Activated T-helper 1 cell treated with anti-CD3 and anti-CD28 coated beads, Interleukin-12 subunit alpha, Interleukin-12 subunit beta, Interleukin-2, Interleukin-4 antibody, amounts not matched to agents 30 ng/mL and 10 ng/mL and 1 ng/mL, durations not matched to agents 14 hours and 24 hours and 36 hours (primary cell): ENCODE results near the gene IFT20. TPM values are rescaled to one million over a fixed set of nuclear protein-coding genes. Genes with fewer than 3 reads are reported as not detected.

ENCODE experiments used
- DNase-seq: peaks from one replicate; pipeline ENCODE4 v3.0.0; 2021; ENCODE audit warnings: low spot score
- H3K27ac Mint-ChIP-seq: one replicate; pipeline ENCODE4 v1.8.0; 2021; ENCODE audit warnings: mild to moderate bottlenecking, mixed read lengths
- H3K27me3 Mint-ChIP-seq: one replicate; pipeline ENCODE4 v1.8.0; 2022; ENCODE audit warnings: mild to moderate bottlenecking, moderate library complexity, mixed read lengths; ENCODE audit not compliant: insufficient read depth
- H3K36me3 Mint-ChIP-seq: one replicate; pipeline ENCODE4 v1.8.0; 2021; ENCODE audit warnings: low read depth, mixed read lengths
- H3K4me1 Mint-ChIP-seq: one replicate; pipeline ENCODE4 v1.8.0; 2021; ENCODE audit warnings: low read depth, mixed read lengths
- H3K4me3 Mint-ChIP-seq: one replicate; pipeline ENCODE4 v1.8.0; 2021; ENCODE audit warnings: mild to moderate bottlenecking, moderate library complexity, mixed read lengths
- H3K9me3 Mint-ChIP-seq: one replicate; pipeline ENCODE4 v1.8.0; 2021; ENCODE audit warnings: mixed read lengths
- intact Hi-C: fragments of 100-400 bp; cut with micrococcal nuclease; formaldehyde crosslinking; loops from one replicate; pipeline ENCODE4 v1.15.1; 2024
- total RNA-seq: library from RNA; stranded (reverse); gene quantifications from 2 replicates; pipeline ENCODE4 v1.2.3, GENCODE V29; 2022

Gene IFT20
- total RNA-seq, 1 donor from 2014 or later = 21.3 TPM

GRCh38 chr17:28357061-28357900 is 22.0 kb upstream of the IFT20 start, which contains the start of gene POLDIP2:
POLDIP2 (minus strand) TSS chr17:28357527; CDS start chr17:28357448, 79 bp downstream.
- H3K36me3 Mint-ChIP-seq = peaks cover 56% of the 10 kb centered on the region
- intact Hi-C loops = loop anchor here (1.0 to 2.0 kb wide), 6 partner anchors 14 to 464 kb away; partner anchors contain the start of genes IFT20, LYRM9, SARM1 and TMEM97
- DNase-seq = peak; percentile 97

GRCh38 chr17:28350271-28350670 is 15.0 kb upstream of the IFT20 start:
- no peaks in the 10 kb centered on the region for H3K27me3 Mint-ChIP-seq
- H3K9me3 Mint-ChIP-seq = no peaks in the 10 kb centered on the region
- DNase-seq = no peak
- H3K4me3 Mint-ChIP-seq = no peak overlapping the region
- intact Hi-C loops = no loop called here
- peaks cover 6% of the 10 kb centered on the region for H3K4me1 Mint-ChIP-seq
- H3K36me3 Mint-ChIP-seq = peaks cover 58% of the 10 kb centered on the region
- no peak overlapping the region for H3K27ac Mint-ChIP-seq

More at GRCh38 chr17:28357061-28357900, 22.0 kb upstream of the IFT20 start, which contains the start of gene POLDIP2:
- no peaks in the 10 kb centered on the region for H3K27me3 Mint-ChIP-seq
- H3K27ac Mint-ChIP-seq = peak within 1 kb of the TSS; percentile 92
- H3K4me1 Mint-ChIP-seq = peaks cover 32% of the 10 kb centered on the region
- peak within 1 kb of the TSS; percentile 95 for H3K4me3 Mint-ChIP-seq
- no peaks in the 10 kb centered on the region for H3K9me3 Mint-ChIP-seq

GRCh38 chr17:28348979-28349378 is 13.7 kb upstream of the IFT20 start:
- DNase-seq = no peak
- no peaks in the 10 kb centered on the region for H3K27me3 Mint-ChIP-seq
- H3K9me3 Mint-ChIP-seq = no peaks in the 10 kb centered on the region
- no peak overlapping the region for H3K27ac Mint-ChIP-seq
- no peak overlapping the region for H3K4me3 Mint-ChIP-seq
- peaks cover 57% of the 10 kb centered on the region for H3K36me3 Mint-ChIP-seq
- intact Hi-C loops = no loop called here
- no peaks in the 10 kb centered on the region for H3K4me1 Mint-ChIP-seq

GRCh38 chr17:28347261-28347891 is 12.1 kb upstream of the IFT20 start:
- no peaks in the 10 kb centered on the region for H3K4me1 Mint-ChIP-seq
- H3K4me3 Mint-ChIP-seq = no peak overlapping the region
- no peaks in the 10 kb centered on the region for H3K27me3 Mint-ChIP-seq
- no peak for DNase-seq
- H3K9me3 Mint-ChIP-seq = no peaks in the 10 kb centered on the region
- H3K36me3 Mint-ChIP-seq = peaks cover 54% of the 10 kb centered on the region
- intact Hi-C loops = no loop called here
- no peak overlapping the region for H3K27ac Mint-ChIP-seq

- DNase-seq = no peak
- no peak overlapping the region for H3K4me3 Mint-ChIP-seq
- no peak overlapping the region for H3K27ac Mint-ChIP-seq
- H3K4me1 Mint-ChIP-seq = no peaks in the 10 kb centered on the region
- H3K27me3 Mint-ChIP-seq = no peaks in the 10 kb centered on the region
- H3K9me3 Mint-ChIP-seq = no peaks in the 10 kb centered on the region
- intact Hi-C loops = no loop called here
- H3K36me3 Mint-ChIP-seq = peaks cover 56% of the 10 kb centered on the region
Observed at GRCh38 chr17:28346746-28347246, 11.5 kb upstream of the IFT20 start.

GRCh38 chr17:28346199-28346580 is 10.9 kb upstream of the IFT20 start:
- peaks cover 50% of the 10 kb centered on the region for H3K36me3 Mint-ChIP-seq
- no peaks in the 10 kb centered on the region for H3K9me3 Mint-ChIP-seq
- no peaks in the 10 kb centered on the region for H3K27me3 Mint-ChIP-seq
- intact Hi-C loops = no loop called here
- no peaks in the 10 kb centered on the region for H3K4me1 Mint-ChIP-seq
- no peak overlapping the region for H3K4me3 Mint-ChIP-seq
- H3K27ac Mint-ChIP-seq = no peak overlapping the region
- no peak for DNase-seq

- intact Hi-C loops = no loop called here
- Mint-ChIP-seq H3K4me1 (no peaks in the 10 kb centered on the region), H3K36me3 (peaks cover 46% of the 10 kb centered on the region), H3K27me3 (no peaks in the 10 kb centered on the region), H3K27ac (no peak overlapping the region), H3K4me3 (no peak overlapping the region), H3K9me3 (no peaks in the 10 kb centered on the region)
- no peak for DNase-seq
Observed at GRCh38 chr17:28345419-28346198, 10.3 kb upstream of the IFT20 start.

- Mint-ChIP-seq H3K27ac (no peak overlapping the region), H3K36me3 (peaks cover 45% of the 10 kb centered on the region), H3K4me1 (no peaks in the 10 kb centered on the region), H3K9me3 (no peaks in the 10 kb centered on the region), H3K4me3 (no peak overlapping the region), H3K27me3 (no peaks in the 10 kb centered on the region)
- intact Hi-C loops = no loop called here
- no peak for DNase-seq
Observed at GRCh38 chr17:28344435-28344901, 9.2 kb upstream of the IFT20 start.

GRCh38 chr17:28344011-28344410 is 8.7 kb upstream of the IFT20 start:
- H3K27me3 Mint-ChIP-seq = no peaks in the 10 kb centered on the region
- no peak overlapping the region for H3K27ac Mint-ChIP-seq
- H3K36me3 Mint-ChIP-seq = peaks cover 48% of the 10 kb centered on the region
- DNase-seq = no peak
- intact Hi-C loops = no loop called here
- H3K4me3 Mint-ChIP-seq = no peak overlapping the region
- no peaks in the 10 kb centered on the region for H3K9me3 Mint-ChIP-seq
- no peaks in the 10 kb centered on the region for H3K4me1 Mint-ChIP-seq

- Mint-ChIP-seq H3K9me3 (no peaks in the 10 kb centered on the region), H3K36me3 (peaks cover 48% of the 10 kb centered on the region), H3K4me1 (peaks cover 2% of the 10 kb centered on the region), H3K4me3 (no peak overlapping the region), H3K27ac (no peak overlapping the region), H3K27me3 (no peaks in the 10 kb centered on the region)
- no peak for DNase-seq
- intact Hi-C loops = no loop called here
Observed at GRCh38 chr17:28343491-28343932, 8.2 kb upstream of the IFT20 start.

- H3K27ac Mint-ChIP-seq = no peak overlapping the region
- H3K9me3 Mint-ChIP-seq = no peaks in the 10 kb centered on the region
- peaks cover 45% of the 10 kb centered on the region for H3K36me3 Mint-ChIP-seq
- H3K27me3 Mint-ChIP-seq = no peaks in the 10 kb centered on the region
- peaks cover 12% of the 10 kb centered on the region for H3K4me1 Mint-ChIP-seq
- no peak overlapping the region for H3K4me3 Mint-ChIP-seq
- no peak for DNase-seq
- intact Hi-C loops = no loop called here
Observed at GRCh38 chr17:28342313-28342712, 7.0 kb upstream of the IFT20 start.

- no peaks in the 10 kb centered on the region for H3K9me3 Mint-ChIP-seq
Observed at GRCh38 chr17:28341516-28341915, 6.2 kb upstream of the IFT20 start.

More at GRCh38 chr17:28341516-28341915, 6.2 kb upstream of the IFT20 start:
- DNase-seq = no peak
- Mint-ChIP-seq H3K27ac (no peak overlapping the region), H3K27me3 (no peaks in the 10 kb centered on the region), H3K4me1 (peaks cover 20% of the 10 kb centered on the region), H3K4me3 (no peak overlapping the region), H3K36me3 (peaks cover 40% of the 10 kb centered on the region)
- intact Hi-C loops = no loop called here
